Thyroid gland (tissue), 4 donors: ENCODE data around the gene CDH10.

Source experiments
- POLR2A ChIP-seq, 2 donors: fragments of 450-650 bp; IDR thresholded peaks; one replicate each; pipeline ENCODE4 v1.6.1; 2017; ENCODE audit warnings: antibody characterized with exemption in 2 of 2, mild to moderate bottlenecking in 2 of 2, moderate library complexity in 1 of 2
- TF ChIP-seq, protein P1 (sequence below), 6 experiments: fragments of 200-600 bp in 3 of 6; fragments of 450-650 bp in 3 of 6; sonication (generic) in 3 of 6; IDR thresholded peaks; one replicate each; pipeline ENCODE4 v1.5.1; 2016 to 2019; ENCODE audit warnings: antibody characterized with exemption in 6 of 6, mild to moderate bottlenecking in 2 of 6, inconsistent platforms in 1 of 6, moderate library complexity in 1 of 6

DNA sequence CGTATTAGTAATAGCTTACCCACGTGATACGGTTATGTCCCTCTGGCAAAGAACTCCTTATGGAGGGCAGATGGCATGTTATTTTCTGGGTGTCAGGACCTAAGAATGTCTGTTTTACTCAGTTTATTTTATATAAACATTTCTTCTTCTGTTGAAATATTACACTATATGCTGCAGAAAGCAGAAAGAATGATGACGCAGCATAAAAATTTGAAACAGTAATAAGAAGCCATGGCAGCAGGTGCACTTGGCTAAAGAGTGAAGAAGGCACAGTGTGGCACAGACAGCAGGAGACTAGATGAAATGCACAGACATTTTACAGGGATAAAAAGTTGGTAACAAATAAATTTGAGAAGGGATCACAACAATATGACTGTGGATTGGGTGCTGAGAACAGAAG, 46.3 kb upstream of the CDH10 start:
- TF ChIP-seq POLR2A (IDR thresholded peaks at IDR 0.05), result no peak
- TF ChIP-seq, protein P1, sequence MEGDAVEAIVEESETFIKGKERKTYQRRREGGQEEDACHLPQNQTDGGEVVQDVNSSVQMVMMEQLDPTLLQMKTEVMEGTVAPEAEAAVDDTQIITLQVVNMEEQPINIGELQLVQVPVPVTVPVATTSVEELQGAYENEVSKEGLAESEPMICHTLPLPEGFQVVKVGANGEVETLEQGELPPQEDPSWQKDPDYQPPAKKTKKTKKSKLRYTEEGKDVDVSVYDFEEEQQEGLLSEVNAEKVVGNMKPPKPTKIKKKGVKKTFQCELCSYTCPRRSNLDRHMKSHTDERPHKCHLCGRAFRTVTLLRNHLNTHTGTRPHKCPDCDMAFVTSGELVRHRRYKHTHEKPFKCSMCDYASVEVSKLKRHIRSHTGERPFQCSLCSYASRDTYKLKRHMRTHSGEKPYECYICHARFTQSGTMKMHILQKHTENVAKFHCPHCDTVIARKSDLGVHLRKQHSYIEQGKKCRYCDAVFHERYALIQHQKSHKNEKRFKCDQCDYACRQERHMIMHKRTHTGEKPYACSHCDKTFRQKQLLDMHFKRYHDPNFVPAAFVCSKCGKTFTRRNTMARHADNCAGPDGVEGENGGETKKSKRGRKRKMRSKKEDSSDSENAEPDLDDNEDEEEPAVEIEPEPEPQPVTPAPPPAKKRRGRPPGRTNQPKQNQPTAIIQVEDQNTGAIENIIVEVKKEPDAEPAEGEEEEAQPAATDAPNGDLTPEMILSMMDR (IDR thresholded peaks at IDR 0.05), result no peak
